Cortex of kidney (tissue), 1 donor: Measurements from ENCODE around the gene DTL.

Experiments used
- DNase-seq: peaks from one replicate; lab custom pipeline; 2025; lab: John Stamatoyannopoulos, UW

Gene DTL

GRCh38 chr1:212091438-212092121 lies 56.0 kb downstream of the DTL start:
- no peak for DNase-seq

DNA sequence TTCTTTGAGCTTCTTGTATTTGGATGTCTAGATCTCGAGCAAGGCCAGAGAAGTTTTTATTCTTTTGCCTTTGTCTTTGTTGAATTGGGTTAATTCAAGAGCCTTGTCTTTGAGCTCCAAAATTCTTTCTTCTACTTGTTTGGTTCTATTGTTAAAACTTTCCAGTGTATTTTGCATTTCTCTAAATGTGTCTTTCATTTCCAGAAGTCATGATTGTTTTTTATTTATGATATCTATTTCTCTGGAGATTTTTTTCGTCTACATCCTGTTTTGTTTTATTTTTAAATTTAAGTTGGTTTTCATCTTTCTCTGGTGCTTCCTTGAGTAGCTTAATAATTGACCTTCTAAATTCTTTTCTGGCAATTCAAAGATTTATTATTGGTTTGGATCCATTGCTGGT lies 61.8 kb downstream of the DTL start:
- DNase-seq = no peak

- DNase-seq = no peak
These were observed 62.8 kb downstream of the DTL start for GRCh38 chr1:212098310-212098709.

DNA sequence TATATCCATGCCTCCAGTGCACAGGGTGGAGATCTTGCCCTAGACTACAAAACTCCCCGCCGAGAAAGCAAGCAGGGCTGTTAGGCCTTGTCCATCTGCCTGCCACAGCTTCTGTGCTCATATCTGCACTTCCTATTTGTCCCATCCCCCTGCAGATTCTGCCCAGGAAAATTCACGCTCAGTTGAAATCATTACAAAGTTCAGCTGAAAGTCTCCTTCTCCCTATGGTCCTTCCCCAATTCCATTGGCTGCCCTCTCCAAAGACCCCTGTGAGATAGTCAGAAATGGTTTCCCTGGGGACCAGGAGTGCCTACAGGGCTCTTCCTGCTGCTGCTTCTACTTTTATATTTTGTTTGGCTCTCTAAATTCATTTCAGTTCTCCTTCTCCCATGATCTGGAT lies 63.2 kb downstream of the DTL start:
- no peak for DNase-seq

DNA sequence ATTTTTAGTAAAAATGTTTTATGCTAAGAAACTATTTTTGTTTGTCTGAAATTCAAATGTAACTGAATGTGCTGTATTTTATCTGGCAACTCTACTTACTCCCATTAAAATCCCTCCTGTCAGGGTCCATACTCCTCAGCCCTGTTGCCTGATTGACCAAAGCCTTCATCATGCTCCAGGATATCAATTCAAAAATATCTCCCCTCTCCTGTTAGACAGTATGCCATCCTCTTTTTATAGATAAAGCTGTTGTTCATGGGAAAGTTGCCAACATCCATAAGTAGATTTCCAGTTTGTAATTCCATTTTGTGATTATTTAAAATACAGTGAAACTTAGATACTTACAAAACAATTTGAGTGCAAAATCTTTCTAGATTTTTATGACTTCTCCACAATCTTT lies 65.7 kb downstream of the DTL start:
- DNase-seq = no peak

- DNase-seq = no peak
These were observed 66.2 kb downstream of the DTL start for GRCh38 chr1:212101735-212102134.

- no peak for DNase-seq
These were observed 69.2 kb downstream of the DTL start for GRCh38 chr1:212104586-212105325.

DNA sequence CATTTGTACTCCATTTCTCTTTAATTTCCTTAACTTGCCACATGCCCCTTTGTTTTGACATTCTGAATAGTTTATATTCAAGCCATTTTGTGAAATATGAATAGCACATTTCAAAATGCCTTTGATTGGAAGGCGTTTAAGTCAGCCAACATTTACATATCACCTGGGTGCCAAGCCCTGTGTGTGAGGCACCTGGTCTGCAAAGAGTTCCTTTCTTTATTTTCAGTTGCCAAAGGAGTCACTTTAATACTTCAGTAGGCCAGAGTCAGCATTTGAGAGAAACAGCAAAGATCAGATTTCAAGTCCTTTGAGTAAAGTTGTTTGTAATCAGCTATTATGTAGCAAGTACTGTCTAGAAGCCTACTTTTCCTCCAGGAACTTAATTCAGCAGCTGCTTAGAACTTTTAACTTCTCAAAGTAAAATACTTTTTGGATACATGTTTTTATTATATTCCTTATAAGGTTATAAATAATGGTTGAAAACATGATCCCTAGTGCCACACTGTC lies 70.8 kb downstream of the DTL start:
- no peak for DNase-seq

DNA sequence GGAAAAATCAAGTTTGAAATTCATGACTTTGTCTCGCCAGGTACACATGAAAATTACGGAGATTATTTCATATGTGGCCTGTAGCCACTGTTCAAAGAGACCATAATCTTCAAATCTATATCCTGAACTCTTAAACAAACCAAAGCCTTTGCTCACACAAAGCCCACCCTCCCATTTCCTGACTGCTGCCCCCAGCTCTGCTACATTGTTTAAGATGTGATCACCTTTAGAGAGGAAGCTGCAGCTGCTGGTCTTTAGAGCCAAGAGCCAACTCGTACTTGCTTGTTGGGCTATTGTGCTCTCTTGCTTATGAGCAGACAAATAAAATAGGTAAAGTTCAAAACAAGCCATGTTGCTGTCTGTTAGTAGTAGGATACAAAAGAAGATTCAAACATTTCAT lies 71.9 kb downstream of the DTL start:
- DNase-seq = no peak

DNA sequence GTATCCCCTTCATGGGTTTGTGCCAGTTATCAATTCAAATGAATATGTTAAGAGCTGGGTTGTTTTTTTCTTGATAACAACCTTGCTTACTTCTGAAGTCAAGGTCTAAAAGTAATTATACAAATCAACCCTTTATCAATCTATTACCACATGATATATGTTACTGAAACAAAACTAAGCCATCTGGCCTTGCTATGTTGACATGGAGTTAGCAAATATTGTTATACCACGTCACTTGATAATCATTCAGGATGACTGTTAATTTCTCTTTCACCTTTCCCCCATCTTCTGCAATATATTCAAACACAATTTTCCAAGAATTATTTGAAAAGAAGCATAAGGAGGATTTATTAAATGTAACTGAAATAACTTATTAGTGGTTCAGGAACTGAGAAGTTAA lies 72.6 kb downstream of the DTL start:
- no peak for DNase-seq

GRCh38 chr1:212108981-212109380 lies 73.4 kb downstream of the DTL start:
- DNase-seq = no peak

GRCh38 chr1:212109728-212110127 lies 74.2 kb downstream of the DTL start:
- no peak for DNase-seq

- DNase-seq = no peak
These were observed 75.1 kb downstream of the DTL start for GRCh38 chr1:212110617-212111016.

DNA sequence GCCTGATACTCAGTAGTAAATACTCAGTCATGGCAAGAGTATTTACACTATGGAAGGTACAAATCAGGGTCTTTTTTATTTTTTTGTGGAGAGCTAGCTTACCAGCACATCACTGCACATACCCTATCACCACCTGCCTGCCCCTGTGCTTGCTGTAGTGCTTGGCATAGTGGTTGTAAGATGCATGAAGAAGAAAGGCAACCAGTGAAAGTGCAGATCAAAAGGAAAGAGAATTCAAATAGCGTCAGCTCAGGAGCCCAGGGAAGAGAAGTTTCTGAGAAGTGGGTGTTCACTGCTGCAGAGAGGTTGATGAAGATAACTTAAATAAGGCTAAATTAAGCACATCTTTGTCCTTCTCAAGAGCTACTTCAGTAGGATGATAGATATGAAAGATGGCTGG lies 76.0 kb downstream of the DTL start:
- DNase-seq = no peak

DNA sequence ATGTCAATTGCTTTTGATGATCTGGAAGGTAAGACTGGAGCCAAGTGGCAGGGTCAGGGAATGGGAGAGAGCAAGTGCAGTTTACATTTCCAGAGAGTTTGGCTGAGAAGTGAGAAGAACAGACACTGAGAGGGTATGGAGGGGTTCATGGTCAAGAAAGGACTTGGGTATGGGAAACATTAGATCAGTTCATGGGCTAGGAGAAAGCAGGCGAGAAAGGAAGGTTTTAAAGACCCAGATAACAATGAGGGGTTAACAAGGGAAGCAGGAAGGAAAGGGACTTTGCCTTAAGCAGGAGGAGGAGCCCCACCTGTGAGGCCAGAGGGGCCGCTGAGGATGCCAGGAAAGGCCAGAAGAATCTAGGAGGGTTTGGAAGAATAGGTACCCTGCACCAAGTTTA lies 78.2 kb downstream of the DTL start:
- no peak for DNase-seq

DNA sequence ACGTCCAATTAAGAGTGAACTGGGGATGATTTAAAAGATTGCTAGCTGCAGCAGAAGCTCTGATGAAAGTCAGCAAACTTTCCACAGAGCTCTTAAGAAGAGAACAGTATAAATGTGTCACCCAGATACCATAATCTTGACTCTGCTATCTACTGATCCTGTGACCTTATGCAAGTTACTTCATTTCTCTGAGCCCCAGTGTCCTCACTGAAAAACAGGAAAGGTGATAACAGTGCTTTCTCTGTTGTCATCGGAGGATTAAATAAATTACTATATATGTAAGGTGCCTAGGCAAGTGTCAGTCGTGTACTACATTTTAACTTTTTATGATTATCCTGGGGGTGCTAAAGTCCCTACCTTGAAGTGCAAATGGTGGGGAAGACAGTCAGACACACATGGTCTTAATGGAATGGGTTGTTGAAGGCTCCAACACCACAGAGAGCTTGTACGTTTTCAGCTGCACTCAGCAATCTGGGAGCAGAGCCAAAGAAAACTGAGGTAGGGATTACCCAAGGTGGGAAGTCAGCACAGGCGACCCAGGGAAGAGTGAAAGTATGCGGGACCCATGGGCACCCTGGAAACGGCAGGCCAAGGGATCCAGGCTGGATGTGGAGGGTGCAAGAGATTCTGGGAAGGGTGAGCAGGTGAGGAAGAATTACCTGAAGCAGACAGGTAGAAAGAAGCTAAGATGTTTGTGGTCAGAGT lies 82.8 kb downstream of the DTL start:
- DNase-seq = no peak

- DNase-seq = no peak
These were observed 83.3 kb downstream of the DTL start for GRCh38 chr1:212118872-212119260.

- no peak for DNase-seq
These were observed 83.9 kb downstream of the DTL start for GRCh38 chr1:212119397-212119837.

DNA sequence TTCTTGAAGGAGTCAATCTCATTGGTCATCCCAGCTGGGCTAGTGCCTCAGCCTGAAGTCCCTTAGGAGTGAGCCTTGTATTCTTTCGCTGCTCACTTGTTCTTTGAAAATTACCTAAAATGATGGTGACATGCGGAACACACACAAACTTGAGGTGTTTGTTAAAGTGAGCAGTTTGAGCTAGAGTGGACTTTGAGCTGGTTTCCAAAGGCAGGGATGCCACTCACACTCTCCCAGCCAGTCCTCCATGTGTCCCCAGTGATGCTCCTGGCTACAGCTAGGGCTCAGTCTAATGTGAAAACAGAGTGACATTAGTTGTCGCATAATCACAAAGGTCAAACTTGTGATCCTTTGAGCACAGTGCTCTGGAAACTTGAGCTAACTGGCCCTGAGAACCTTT lies 84.3 kb downstream of the DTL start:
- DNase-seq = no peak

DNA sequence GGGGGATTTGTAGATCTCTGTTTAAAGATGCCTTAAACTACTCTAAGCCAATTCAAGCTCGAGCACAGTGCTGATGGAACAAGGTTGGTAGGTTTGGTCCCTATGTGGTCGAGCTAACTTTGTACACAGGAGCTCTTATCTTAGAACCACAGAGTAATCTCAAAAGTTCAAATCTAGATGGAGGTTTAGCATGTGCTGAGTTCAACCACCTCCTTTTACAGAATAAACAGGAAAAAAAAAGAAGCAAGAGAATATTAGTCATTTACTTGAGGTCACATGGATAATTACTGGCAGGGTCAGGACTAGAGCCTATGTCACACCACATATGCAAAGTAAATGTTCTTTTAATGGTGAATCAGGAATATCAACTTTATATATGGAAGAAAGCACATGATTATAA lies 86.2 kb downstream of the DTL start:
- no peak for DNase-seq

- DNase-seq = no peak
These were observed 89.4 kb downstream of the DTL start for GRCh38 chr1:212124690-212125582.

DNA sequence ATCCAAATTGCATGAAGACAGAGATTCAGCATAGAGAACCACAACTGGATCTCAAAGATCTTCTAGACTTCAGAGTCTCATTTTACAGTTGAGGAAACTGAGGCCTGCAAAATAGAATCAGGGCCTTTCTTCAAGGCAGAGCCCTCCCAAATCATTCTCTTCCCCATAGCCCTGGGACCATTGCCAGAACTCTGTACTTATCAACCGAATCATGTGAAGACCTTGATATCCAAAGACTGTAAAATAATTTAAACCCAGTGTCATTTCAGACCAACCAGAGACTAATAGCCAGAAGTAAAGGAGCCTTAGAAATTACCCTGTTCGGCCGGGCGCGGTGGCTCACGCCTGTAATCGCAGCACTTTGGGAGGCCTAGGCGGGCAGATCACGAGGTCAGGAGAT lies 90.1 kb downstream of the DTL start:
- DNase-seq = no peak
